ENCODE data around the gene CCDC177.

- TF ChIP-seq CTCF (IDR thresholded peaks at IDR 0.05) (no peak), MAX (CRISPR knock-in tag; IDR thresholded peaks at IDR 0.05) (no peak), TCF7 (CRISPR knock-in tag; IDR thresholded peaks at IDR 0.05; ENCODE audit: low read depth) (no peak), ELF4 (CRISPR knock-in tag; IDR thresholded peaks at IDR 0.05; ENCODE audit: low read depth) (no peak), FOXP1 (CRISPR knock-in tag; IDR thresholded peaks at IDR 0.05; ENCODE audit: borderline replicate concordance) (no peak), SP1 (CRISPR knock-in tag; conservative IDR thresholded peaks at IDR 0.05) (no peak), FOXK1 (CRISPR knock-in tag; IDR thresholded peaks at IDR 0.05) (no peak), ZNF138 (CRISPR knock-in tag; conservative IDR thresholded peaks at IDR 0.05) (no peak), RORB (CRISPR knock-in tag; IDR thresholded peaks at IDR 0.05) (no peak), CREB1 (CRISPR knock-in tag; IDR thresholded peaks at IDR 0.05) (no peak)
- TF ChIP-seq, protein P1, sequence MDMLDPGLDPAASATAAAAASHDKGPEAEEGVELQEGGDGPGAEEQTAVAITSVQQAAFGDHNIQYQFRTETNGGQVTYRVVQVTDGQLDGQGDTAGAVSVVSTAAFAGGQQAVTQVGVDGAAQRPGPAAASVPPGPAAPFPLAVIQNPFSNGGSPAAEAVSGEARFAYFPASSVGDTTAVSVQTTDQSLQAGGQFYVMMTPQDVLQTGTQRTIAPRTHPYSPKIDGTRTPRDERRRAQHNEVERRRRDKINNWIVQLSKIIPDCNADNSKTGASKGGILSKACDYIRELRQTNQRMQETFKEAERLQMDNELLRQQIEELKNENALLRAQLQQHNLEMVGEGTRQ (CRISPR knock-in tag; IDR thresholded peaks at IDR 0.05) = no peak
Measured at GRCh38 chr14:69593018-69593677, 18.5 kb upstream of the CCDC177 start.
